ENCODE data around the gene TUBB2A.
A peak's percentile ranks its signal among the peaks of the same experiment; 100 is the strongest.

DNA sequence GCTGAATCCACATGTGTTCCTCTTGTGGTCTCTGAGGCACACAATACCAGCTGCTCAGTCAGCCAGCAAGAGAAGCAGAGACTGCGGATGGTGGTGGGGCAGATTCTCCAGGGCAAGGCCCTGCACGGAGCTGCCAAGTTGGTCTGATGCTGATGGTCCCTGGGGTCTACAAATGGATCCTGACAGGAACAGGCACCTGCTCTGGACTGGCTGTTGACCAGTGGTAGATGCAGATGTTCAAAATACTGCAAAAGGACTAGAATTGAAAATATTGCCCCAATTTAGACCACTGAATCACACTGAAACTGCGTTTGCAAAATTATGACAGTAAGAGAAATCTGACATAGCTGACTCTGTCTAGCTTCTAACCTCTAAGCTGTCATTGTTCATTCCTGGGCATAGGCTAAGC, 29.6 kb upstream of the TUBB2A start:
- no peak for TF ChIP-seq STAT3 (IDR thresholded peaks at IDR 0.05; ENCODE audit: low read depth, low read length)
- no peak for TF ChIP-seq POLR2A (IDR thresholded peaks at IDR 0.05; ENCODE audit: low read depth, low read length)
- TF ChIP-seq RAD21 (IDR thresholded peaks at IDR 0.05; ENCODE audit: insufficient read depth, low read depth, low read length) = no peak
- TF ChIP-seq RFX5 (IDR thresholded peaks at IDR 0.05; ENCODE audit: low read depth, low read length) = no peak
- no peak for TF ChIP-seq EGR1 (IDR thresholded peaks at IDR 0.05; ENCODE audit: borderline replicate concordance in 1 of 2, low read depth in 2 of 2, low read length in 2 of 2)
- TF ChIP-seq CHD4 (IDR thresholded peaks at IDR 0.05) = no peak
- TF ChIP-seq, protein P1, sequence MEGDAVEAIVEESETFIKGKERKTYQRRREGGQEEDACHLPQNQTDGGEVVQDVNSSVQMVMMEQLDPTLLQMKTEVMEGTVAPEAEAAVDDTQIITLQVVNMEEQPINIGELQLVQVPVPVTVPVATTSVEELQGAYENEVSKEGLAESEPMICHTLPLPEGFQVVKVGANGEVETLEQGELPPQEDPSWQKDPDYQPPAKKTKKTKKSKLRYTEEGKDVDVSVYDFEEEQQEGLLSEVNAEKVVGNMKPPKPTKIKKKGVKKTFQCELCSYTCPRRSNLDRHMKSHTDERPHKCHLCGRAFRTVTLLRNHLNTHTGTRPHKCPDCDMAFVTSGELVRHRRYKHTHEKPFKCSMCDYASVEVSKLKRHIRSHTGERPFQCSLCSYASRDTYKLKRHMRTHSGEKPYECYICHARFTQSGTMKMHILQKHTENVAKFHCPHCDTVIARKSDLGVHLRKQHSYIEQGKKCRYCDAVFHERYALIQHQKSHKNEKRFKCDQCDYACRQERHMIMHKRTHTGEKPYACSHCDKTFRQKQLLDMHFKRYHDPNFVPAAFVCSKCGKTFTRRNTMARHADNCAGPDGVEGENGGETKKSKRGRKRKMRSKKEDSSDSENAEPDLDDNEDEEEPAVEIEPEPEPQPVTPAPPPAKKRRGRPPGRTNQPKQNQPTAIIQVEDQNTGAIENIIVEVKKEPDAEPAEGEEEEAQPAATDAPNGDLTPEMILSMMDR (IDR thresholded peaks at IDR 0.05 in 2 of 3, conservative IDR thresholded peaks at IDR 0.05 in 1 of 3; ENCODE audit: control insufficient read depth in 2 of 3, extremely low read depth in 1 of 3, insufficient read depth in 1 of 3, low read depth in 3 of 3, low read length in 3 of 3) = no peak
- TF ChIP-seq, protein P2, sequence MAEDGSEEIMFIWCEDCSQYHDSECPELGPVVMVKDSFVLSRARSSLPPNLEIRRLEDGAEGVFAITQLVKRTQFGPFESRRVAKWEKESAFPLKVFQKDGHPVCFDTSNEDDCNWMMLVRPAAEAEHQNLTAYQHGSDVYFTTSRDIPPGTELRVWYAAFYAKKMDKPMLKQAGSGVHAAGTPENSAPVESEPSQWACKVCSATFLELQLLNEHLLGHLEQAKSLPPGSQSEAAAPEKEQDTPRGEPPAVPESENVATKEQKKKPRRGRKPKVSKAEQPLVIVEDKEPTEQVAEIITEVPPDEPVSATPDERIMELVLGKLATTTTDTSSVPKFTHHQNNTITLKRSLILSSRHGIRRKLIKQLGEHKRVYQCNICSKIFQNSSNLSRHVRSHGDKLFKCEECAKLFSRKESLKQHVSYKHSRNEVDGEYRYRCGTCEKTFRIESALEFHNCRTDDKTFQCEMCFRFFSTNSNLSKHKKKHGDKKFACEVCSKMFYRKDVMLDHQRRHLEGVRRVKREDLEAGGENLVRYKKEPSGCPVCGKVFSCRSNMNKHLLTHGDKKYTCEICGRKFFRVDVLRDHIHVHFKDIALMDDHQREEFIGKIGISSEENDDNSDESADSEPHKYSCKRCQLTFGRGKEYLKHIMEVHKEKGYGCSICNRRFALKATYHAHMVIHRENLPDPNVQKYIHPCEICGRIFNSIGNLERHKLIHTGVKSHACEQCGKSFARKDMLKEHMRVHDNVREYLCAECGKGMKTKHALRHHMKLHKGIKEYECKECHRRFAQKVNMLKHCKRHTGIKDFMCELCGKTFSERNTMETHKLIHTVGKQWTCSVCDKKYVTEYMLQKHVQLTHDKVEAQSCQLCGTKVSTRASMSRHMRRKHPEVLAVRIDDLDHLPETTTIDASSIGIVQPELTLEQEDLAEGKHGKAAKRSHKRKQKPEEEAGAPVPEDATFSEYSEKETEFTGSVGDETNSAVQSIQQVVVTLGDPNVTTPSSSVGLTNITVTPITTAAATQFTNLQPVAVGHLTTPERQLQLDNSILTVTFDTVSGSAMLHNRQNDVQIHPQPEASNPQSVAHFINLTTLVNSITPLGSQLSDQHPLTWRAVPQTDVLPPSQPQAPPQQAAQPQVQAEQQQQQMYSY (CRISPR knock-in tag; IDR thresholded peaks at IDR 0.05) = no peak
- TF ChIP-seq CREB1 (IDR thresholded peaks at IDR 0.05; ENCODE audit: low read depth) = 0 out of 2 replicates have a peak, but pooled peaks have one; percentile 17
- TF ChIP-seq NFIC (IDR thresholded peaks at IDR 0.05; ENCODE audit: low read depth, low read length) = peak; percentile 65; the same call in 1 of the 2 replicates
- no peak for TF ChIP-seq FOXK2 (IDR thresholded peaks at IDR 0.05)
- TF ChIP-seq EP300 (IDR thresholded peaks at IDR 0.05; ENCODE audit: borderline replicate concordance in 1 of 2, control insufficient read depth in 1 of 2, low read depth in 2 of 2, low read length in 2 of 2) = no peak
- TF ChIP-seq ZNF207 (IDR thresholded peaks at IDR 0.05; ENCODE audit: borderline replicate concordance) = no peak
- TF ChIP-seq DPF2 (IDR thresholded peaks at IDR 0.05) = no peak

All from GM12878 (cell line).